GM19025 (cell line): ENCODE data around the gene NID1.

Experiments used
- ATAC-seq: cut with Tn5 transposase; IDR thresholded peaks from one replicate; pipeline ENCODE4 v1.9.1; 2021; ENCODE audit warnings: mild to moderate bottlenecking, low read depth, moderate library complexity; ENCODE audit not compliant: unreplicated experiment

NID1 gene

DNA sequence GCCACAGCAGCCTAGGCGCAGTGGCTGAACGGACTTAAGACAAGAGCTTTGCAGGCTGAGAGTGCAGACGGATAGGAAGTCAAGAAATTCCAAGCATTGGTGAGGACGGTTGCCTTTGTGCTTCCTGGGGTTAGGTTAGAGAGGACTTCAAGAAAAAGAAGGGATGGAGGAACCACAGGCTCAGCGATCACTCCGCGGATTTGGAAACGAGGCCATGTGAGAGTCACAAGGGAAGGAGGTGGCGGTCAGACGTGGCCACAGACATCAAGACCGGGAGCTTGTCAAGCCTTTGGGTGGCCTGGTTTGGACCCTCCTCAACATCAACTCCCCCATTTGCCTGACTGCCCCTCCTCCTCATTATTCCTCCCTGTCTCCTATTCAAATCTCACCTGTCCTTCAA, 62.3 kb downstream of the NID1 start:
- no peak for ATAC-seq

- no peak for ATAC-seq
These were observed 62.9 kb downstream of the NID1 start for GRCh38 chr1:236002025-236002390.

DNA sequence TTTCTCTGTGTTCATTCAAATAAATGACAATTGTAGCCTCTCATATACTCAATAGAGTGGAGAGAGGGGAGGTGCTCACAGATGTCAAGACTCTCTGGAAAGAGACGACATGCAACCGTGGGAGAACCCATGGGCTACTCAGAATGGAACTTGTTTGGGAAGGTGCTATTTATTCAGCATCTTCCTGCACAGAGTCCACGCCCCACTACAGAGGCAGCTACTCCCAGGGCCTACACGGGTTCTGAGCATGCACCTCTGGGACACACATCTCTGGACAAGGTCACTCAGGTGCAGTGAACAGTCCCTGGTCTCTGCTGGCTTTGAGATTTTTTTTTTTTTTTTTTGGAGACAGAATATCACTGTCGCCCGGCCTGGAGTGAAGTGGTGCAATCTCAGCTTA, 64.1 kb downstream of the NID1 start:
- ATAC-seq = no peak

DNA sequence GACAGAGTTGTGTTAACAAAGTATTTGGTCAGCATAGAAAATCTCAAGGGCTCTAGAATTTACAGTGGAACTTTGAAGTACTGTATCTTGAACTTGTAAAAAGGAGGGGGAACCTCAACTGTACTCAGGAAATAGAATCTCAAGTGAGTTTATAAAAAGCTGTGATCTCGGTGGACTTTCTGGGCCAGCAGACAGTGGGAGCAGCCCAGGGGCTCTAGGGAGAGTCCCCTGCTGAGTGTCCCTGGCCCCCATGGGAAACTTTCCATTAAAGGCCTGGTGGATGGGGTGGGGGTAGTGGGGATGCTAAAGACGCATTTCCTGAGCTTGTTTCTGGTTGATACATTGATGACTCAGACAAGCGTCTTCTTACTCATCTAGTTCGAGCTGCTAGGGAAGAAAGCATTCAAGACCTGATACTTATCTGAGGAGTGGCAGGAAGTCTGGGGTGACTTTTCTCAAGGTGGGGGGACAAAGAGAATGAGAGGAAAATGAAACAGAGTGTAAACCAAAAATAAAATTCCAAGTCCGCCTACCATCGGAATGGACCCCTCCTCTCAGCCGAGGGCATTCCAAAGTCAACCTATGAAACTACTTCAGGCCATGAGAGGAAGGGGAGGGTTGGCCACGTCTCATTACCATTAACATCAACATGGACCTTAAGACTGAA, 65.5 kb downstream of the NID1 start:
- peak; percentile 76 for ATAC-seq

- peak; percentile 23 for ATAC-seq
These were observed 66.1 kb downstream of the NID1 start for GRCh38 chr1:235998812-235999211.

GRCh38 chr1:235997931-235998330, 67.0 kb downstream of the NID1 start:
- ATAC-seq = no peak

DNA sequence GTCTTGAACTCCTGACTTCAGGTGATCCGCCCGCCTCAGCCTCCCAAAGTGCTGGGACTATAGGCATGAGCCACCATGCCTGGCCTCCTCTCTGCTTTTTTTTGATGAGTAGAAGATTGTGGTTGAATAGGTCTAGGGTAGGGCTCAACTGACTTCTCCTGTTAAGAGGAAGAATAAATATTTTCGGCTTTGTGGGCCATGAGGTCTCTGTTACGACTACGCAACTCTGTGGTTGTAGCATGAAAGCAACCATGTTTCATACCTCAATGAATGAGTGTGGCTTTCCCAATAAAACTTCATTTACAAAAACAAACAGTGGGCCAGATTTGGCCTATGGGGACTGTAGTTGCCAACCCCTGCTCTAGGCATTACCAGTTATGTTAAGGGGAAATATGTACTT, 67.8 kb downstream of the NID1 start:
- ATAC-seq = no peak

- peak; percentile 25 for ATAC-seq
These were observed 68.7 kb downstream of the NID1 start for GRCh38 chr1:235996048-235996785.

DNA sequence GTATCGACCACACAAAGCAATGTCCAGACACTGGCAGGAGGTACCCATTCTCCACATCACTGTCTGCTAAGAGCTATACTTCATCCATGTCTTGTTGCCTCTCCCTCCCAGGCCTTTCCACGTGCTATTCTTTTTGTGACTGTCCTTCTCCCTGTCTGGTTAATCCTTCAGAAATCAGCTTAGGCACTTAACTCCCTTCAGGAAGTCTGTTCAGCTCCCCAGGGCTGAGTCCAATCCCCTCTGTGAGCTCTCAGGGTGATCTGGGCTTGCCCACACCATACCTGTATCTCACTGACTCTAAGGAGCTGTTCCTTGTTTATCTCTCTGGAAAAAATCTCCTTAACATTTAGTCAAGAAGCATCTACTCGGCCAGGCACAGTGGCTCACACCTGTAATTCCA, 69.4 kb downstream of the NID1 start:
- ATAC-seq = no peak

- ATAC-seq = no peak
These were observed 71.2 kb downstream of the NID1 start for GRCh38 chr1:235993652-235994051.

DNA sequence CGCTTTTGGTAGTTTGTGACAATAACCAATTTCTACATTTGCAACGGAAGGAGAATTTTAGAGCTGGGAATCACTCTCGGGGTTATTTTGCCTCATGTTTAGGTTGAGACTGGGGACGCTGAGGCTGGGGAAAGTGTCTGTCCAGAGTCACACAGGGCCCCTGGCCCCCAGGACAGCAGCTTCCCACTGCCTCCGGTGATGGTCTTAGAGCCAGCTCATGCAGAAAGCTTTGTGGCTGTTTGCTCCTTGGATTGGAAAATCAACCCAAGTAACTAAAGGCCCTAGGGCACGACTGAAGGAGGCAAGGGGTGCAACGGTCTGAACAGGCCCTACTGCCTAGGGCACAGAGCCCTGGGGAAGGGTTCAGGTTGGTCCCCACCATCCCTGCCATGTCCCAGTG, 72.0 kb downstream of the NID1 start:
- no peak for ATAC-seq

- ATAC-seq = no peak
These were observed 72.5 kb downstream of the NID1 start for GRCh38 chr1:235992346-235992745.

DNA sequence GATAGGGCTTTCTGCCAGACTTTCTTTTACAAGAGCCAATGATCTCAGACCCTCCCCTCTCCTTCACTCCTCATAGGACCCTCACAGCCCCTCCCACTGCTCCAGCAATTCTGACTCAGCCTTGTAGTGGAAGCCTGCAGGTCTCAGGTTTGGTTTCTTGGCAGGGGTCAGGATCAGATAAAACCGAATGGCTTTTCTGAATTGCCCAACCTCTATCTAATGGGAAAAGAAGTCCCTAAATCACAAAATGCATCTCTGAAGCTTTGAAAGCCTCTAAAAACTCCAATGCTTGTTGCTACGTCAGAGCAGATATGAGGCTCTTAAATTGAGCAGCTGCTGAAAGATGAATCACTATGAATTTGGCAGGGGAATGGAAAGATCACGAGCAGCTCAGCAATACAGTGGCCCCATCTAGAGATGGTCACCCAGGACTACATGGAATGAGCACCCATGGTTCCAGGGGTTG, 74.5 kb downstream of the NID1 start:
- ATAC-seq = no peak

DNA sequence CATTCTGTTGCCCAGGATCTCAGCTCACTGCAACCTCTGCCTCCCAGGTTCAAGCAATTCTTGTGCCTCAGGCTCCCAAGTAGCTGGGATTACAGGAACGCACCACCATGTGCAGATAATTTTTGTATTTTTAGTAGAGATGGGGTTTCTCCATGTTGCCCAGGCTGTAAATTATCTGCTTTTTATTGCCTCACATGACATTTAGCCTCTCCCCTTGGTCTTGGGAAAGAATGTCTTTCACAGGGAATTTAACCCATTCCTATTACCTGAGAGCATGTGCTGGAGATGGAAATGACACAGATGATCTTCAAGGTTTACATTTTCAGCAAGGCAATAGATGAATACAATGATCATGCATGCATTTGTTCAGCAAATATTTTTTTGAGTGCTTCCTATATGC, 75.8 kb downstream of the NID1 start:
- ATAC-seq = no peak

DNA sequence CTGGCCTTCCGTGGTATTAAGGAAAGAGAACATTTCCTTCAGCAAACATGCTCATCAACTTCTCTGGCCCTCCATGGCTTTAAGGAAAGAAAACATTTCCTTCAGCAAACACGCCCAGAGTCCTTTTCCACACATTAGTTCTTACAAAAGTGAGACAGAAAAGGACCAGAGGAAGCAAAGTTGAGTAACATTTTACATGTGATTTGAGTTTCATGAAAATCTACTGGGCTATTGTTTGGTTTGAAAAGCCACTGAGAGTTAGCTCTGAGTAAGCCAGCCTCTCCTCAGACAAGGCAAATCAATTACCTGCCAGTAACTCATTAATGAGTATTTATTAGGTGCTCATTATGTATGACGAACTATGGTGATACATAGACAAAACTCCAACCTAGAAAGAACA, 78.0 kb downstream of the NID1 start:
- ATAC-seq = peak; percentile 76

DNA sequence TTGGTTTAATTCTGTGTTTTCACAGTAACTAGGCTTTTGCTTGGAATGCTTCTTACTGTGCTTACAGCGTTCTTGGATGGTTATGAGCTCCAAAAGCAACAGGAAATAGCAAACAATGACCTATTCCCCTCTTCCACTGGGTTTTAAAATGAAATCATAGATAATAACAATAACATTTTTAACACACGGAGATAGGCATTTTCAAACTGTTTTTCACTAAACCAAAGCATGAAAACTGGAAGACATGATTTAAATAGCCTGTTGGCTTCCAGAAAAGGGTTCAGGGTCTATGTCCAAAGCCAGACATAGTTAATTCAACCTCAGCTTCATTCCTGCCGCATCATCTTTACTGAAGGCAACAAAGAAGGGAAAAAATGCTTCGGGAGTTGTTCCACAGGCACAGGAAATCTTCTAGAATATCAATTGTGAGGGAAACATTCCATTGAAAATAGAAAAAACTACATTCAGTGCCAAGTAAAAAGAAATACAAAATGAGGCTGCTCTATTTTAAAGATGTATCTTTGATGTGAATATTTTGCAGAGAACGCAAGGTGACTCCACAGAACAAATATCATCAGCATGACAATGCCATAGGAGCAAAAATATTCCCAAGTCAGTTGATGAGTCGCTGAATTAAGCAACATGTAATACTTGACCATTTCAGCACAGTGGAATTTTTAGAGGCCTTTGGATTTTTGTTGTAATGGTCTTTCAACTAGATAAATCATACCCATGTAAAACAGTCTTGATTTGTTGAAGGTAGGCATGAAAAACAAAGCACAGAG, 80.7 kb downstream of the NID1 start:
- no peak for ATAC-seq

GRCh38 chr1:235980976-235981375, 83.9 kb downstream of the NID1 start:
- no peak for ATAC-seq

DNA sequence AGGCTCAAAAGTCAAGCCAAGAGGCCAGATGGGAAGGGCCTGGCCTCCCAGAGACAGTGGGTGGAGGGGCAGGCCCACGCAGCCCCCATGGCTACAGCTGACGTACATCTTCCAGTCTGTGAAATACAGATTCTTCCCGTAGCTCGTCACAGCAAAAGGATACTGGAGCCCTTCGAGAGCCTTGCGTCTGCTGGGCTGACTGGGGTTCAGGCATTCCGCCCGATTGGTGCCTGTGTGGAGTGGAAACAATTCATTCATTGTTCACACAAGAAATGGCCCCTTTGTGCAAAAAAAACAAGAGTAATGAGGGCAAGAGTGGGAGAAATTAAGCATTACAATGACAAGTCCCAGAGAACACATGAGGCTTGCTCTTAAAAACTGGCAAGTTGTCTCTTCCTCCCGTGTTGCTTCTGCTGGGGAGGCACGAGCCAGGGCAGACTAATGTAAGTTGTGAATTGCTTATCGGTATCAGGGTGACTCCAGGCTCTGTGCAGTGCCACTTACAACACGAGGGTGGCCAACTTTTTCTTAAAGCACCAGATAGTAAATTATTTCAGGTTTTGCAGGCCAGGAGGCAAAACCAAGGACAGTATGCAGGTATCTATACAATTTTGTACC, 85.1 kb downstream of the NID1 start:
- no peak for ATAC-seq

GRCh38 chr1:235979176-235979575, 85.7 kb downstream of the NID1 start:
- no peak for ATAC-seq

DNA sequence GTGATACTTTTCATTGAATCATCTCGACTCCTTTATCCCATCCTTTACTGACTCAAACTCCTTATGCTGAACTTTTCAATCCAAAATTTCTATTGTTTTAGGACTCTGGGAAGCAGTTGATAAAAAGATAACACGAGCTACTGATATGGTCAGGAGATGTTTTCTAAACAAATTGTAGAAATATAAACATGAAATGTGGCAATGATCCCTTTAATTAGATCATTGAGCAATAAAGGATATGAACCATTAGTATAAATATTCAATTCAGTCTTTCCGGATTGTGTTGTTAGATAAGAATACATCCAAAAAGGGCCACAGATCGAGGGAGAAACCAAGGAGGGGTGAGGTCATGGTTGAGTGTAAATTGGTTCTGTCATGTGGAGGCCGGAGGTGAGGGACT, 88.4 kb downstream of the NID1 start:
- no peak for ATAC-seq

GRCh38 chr1:235974616-235975015, 90.3 kb downstream of the NID1 start:
- no peak for ATAC-seq
